Fibroblast of villous mesenchyme (primary cell): ENCODE results near the gene ZNF565. TPM values are rescaled to one million over a fixed set of nuclear protein-coding genes. Genes with fewer than 3 reads are reported as not detected.
A peak's percentile ranks its signal among the peaks of the same experiment; 100 is the strongest.
"Not testable (repeated sequence)": the region's sequence is repeated elsewhere in the genome, so short reads cannot be mapped to it uniquely, and the experiment has no call there.

Experiments
- DNase-seq: peaks from one replicate; pipeline ENCODE4 v3.0.0-alpha.2; 2010; ENCODE audit warnings: low read depth
- H3K4me3 ChIP-seq: 2 replicates; pipeline ENCODE4 v1.5.1; 2011; ENCODE audit warnings: low read depth, mild to moderate bottlenecking, low read length
- CTCF ChIP-seq: IDR thresholded peaks from 2 replicates; pipeline ENCODE4 v1.5.1; 2012; ENCODE audit warnings: low read depth, mild to moderate bottlenecking, low read length; ENCODE audit not compliant: insufficient read depth
- total RNA-seq: library from RNA; depleted of rRNA; stranded (reverse); fragments of >200 nt; gene quantifications from 2 replicates; pipeline ENCODE4 v1.2.3, GENCODE V29; 2012

Gene ZNF565
- total RNA-seq, 1 donor: 4.3 TPM

- TF ChIP-seq CTCF: no peak
Measured at GRCh38 chr19:36236304-36236945, 22.0 kb upstream of the ZNF565 start.

GRCh38 chr19:36233626-36234025, 19.2 kb upstream of the ZNF565 start:
- DNase-seq, H3K4me3 ChIP-seq: not testable (repeated sequence)

More at GRCh38 chr19:36236304-36236945, 22.0 kb upstream of the ZNF565 start:
- H3K4me3 ChIP-seq: no peak overlapping the region
- no peak for DNase-seq

DNA sequence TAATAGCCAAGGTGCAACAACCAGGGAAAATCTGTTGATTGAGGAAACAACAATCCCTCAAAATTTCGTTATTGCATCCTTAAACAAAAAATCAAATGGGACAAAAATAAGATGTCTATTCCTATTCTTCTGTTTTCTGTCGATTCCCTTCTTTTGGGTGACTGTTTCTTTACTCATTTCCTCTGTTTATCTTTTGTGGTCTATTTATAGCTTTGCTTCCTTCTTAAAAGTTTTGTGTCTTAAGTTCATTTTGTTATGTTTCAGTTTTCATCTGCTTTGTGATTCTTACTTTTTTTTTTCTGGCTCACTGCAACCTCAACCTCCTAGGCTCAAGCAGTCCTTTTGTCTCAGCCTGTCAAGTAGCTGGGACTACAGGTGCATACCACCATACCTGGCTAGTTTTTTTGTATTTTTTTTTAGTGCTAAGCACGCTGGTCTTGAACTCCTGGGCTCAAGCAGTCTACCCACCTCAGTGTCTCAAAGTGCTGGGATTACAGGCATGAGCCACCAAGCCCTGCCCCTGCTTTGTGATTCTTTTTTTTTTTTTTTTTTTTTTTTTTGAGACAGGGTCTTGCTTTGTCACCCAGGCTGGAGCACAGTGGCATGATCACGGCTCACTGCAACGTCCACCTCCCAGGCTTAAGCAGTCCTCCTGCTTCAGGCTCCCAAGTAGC, 10.9 kb upstream of the ZNF565 start:
- H3K4me3 ChIP-seq: no peak overlapping the region
- no peak for TF ChIP-seq CTCF
- peak; percentile 82 for DNase-seq

- no peak for DNase-seq
- no peak for TF ChIP-seq CTCF
- no peak overlapping the region for H3K4me3 ChIP-seq
Measured at GRCh38 chr19:36222503-36222902, 8.0 kb upstream of the ZNF565 start.

- TF ChIP-seq CTCF: no peak
- H3K4me3 ChIP-seq: no peak overlapping the region
- peak; percentile 15 for DNase-seq
Measured at GRCh38 chr19:36221474-36221873, 7.0 kb upstream of the ZNF565 start.

DNA sequence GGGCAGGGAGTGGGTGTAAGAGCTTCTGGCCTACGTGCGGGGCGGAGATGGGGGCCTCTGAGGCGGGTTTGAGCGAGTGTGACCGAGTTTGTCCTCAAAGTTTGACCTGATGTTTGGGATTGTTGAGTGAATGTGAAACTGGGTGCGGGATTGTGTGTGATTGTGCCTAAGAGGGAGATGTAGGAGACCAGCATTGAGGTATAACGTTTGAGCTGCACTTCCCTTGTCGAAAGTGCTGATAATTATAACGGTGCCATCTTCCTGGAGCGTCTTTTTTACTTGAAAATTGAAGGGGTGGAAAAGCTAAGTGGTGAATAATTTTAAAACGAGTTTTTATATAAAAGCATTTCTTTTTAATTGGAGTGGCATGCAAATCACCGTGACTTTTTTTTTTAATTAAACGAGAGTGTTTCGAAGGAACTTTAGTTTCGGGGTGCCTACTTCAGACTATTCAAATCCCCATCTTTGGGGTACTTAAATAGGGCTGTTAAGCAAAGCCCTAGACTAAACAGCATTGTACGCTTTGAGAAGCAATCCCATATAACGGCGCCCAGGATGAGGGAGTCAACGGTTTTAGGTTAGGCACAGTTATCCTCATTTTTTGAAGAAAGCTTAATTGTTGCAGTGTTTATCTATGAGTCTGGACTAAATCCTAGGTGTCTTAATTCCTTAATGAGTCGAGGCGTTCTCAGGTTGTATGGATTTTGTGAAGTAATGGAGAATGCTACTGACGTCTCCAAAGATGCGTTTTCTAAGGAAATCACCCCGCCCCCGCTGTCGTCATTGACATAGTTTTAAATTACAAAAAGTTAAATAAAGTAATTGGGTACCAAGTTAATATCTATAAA, 1.0 kb upstream of the ZNF565 start:
- DNase-seq: peak; percentile 69
- peak overlapping the region; percentile 90 for H3K4me3 ChIP-seq
- no peak for TF ChIP-seq CTCF

GRCh38 chr19:36212895-36213294, 1.6 kb downstream of the ZNF565 start:
- no peak for TF ChIP-seq CTCF
- DNase-seq: no peak
- no peak overlapping the region for H3K4me3 ChIP-seq
